ENCODE results near the gene ZSCAN20. TPM values are rescaled to one million over a fixed set of nuclear protein-coding genes. Genes with fewer than 3 reads are reported as not detected.

Gene ZSCAN20
- total and polyA plus RNA-seq, 9 of the 15 experiments (the other 6 are each of a cell fraction or from before 2014, with no cell fraction given), result 0.36 to 3.3 (median 2.0) TPM

GRCh38 chr1:33468011-33468410, 4.4 kb upstream of the ZSCAN20 start (continued):
- no peak for TF ChIP-seq ZNF280A (IDR thresholded peaks at IDR 0.05; ENCODE audit: low read depth, partially characterized antibody)
- TF ChIP-seq ZBTB49 (CRISPR knock-in tag; IDR thresholded peaks at IDR 0.05; ENCODE audit: borderline replicate concordance), result no peak
- TF ChIP-seq HDAC8 (tag; IDR thresholded peaks at IDR 0.05), result no peak

- DNase-seq (ENCODE audit: extremely low read depth in 1 of 4, low spot score in 3 of 4) (peak in 3 of 4 experiments; percentile 21 to 33 (median 31)), ATAC-seq (no peak), FAIRE-seq (no peak)
- CTCF ChIA-PET (ENCODE audit: low intra/inter-chr PET ratio), result no interaction called here
- peaks cover 3 to 5% of the 10 kb centered on the region in 2 experiments; a peak in 3 of 5 replicates for H3K4me1 ChIP-seq (replicated peaks in 1 of 2; ENCODE audit: control insufficient read depth in 2 of 2, insufficient read depth in 2 of 2, low read length in 2 of 2)
- H3K36me3 ChIP-seq (ENCODE audit: control insufficient read depth, insufficient read depth, low read length), result no peaks in the 10 kb centered on the region
- no peak overlapping the region for H3K4me2 ChIP-seq (ENCODE audit: insufficient read depth, low read length)
- no peaks in the 10 kb centered on the region for H4K20me1 ChIP-seq (replicated peaks; ENCODE audit: control insufficient read depth, insufficient read depth, low read length)
- BruUV-seq (replicated peaks), result no TSS peak
- no peak overlapping the region for H2AFZ ChIP-seq (ENCODE audit: low read depth, low read length)
- intact Hi-C loops (cut with micrococcal nuclease), result loop anchor here (5.0 kb wide), 1 partner anchor 251 kb away; no protein-coding TSS in a partner anchor
- no peak overlapping the region for H3K27ac ChIP-seq (ENCODE audit: extremely low read depth, low read depth, low read length)
- peaks cover 4% of the 10 kb centered on the region; the same call in 1 of the 3 replicates for H3K79me2 ChIP-seq (ENCODE audit: control insufficient read depth, insufficient read depth, low read length)
- H3K4me3 ChIP-seq, result no peak overlapping the region
- 4% methylated on average over 4 of the region's 4 CpGs for WGBS (ENCODE audit: insufficient coverage, low coverage, missing lambda C conversion rate)
- POLR2A ChIA-PET, result interaction anchor here (0.6 kb wide), 1 partner anchor 79 kb away, joined by 4 read pairs; no protein-coding TSS in a partner anchor
- H3K9ac ChIP-seq (ENCODE audit: insufficient read depth in 1 of 2, low read depth in 2 of 2, low read length in 2 of 2), result peak overlapping the region in 1 of 2 experiments; percentile 26; a peak in 2 of 4 replicates
- H3K9me1 ChIP-seq (ENCODE audit: control insufficient read depth, insufficient read depth, low read length), result no peaks in the 10 kb centered on the region
- TF ChIP-seq ZNF316 (IDR thresholded peaks at IDR 0.05) (0 out of 2 replicates have a peak, but pooled peaks have one; percentile 9), PCBP1 (IDR thresholded peaks at IDR 0.05; ENCODE audit: low read depth, low read length, poor library complexity, severe bottlenecking) (no peak), NFE2 (IDR thresholded peaks at IDR 0.05; ENCODE audit: low read depth) (peak; percentile 59; the same call in 1 of the 2 replicates)
- in situ Hi-C loops (cut with MboI), result no loop called here
- H3K27me3 ChIP-seq (ENCODE audit: control insufficient read depth in 2 of 2, insufficient read depth in 2 of 2, low read length in 2 of 2), result peaks cover 4 to 25% of the 10 kb centered on the region in 2 experiments; a peak in 3 of 5 replicates
- no peaks in the 10 kb centered on the region for H3K9me3 ChIP-seq (replicated peaks; ENCODE audit: control insufficient read depth, insufficient read depth, low read depth, low read length)
Measured at GRCh38 chr1:33468531-33468930, 3.9 kb upstream of the ZSCAN20 start.

Data from K562 (cell line).